Skeletal muscle tissue (tissue), 4 donors: ENCODE data around the gene NT5C1A. TPM values are rescaled to one million over a fixed set of nuclear protein-coding genes. Genes with fewer than 3 reads are reported as not detected.
A peak's percentile ranks its signal among the peaks of the same experiment; 100 is the strongest.

Source experiments
- H3K27ac ChIP-seq: one replicate; pipeline ENCODE4 v1.7.0; 2013; ENCODE audit warnings: mild to moderate bottlenecking, low read depth, low read length, inconsistent platforms
- H3K27me3 ChIP-seq, 3 donors: one replicate each; pipeline ENCODE4 v1.7.0; 2013; ENCODE audit warnings: low read length in 3 of 3; ENCODE audit not compliant: control insufficient read depth in 3 of 3, insufficient read depth in 3 of 3
- H3K36me3 ChIP-seq, 3 donors: one replicate each; pipeline ENCODE4 v1.7.0; 2013; ENCODE audit warnings: low read length in 3 of 3; ENCODE audit not compliant: control insufficient read depth in 3 of 3, insufficient read depth in 3 of 3
- H3K4me1 ChIP-seq, 3 donors: one replicate each; pipeline ENCODE4 v1.7.0; 2013; ENCODE audit warnings: low read length in 3 of 3, mild to moderate bottlenecking in 3 of 3; ENCODE audit not compliant: control insufficient read depth in 3 of 3, insufficient read depth in 3 of 3
- H3K4me3 ChIP-seq, 3 donors: one replicate each; pipeline ENCODE4 v1.7.0; 2013; ENCODE audit warnings: low read length in 3 of 3
- H3K9ac ChIP-seq, 3 donors: one replicate each; pipeline ENCODE4 v1.7.0; 2013; ENCODE audit warnings: low read length in 3 of 3, mild to moderate bottlenecking in 3 of 3, moderate library complexity in 2 of 3, low read depth in 1 of 3
- H3K9me3 ChIP-seq, 3 donors: one replicate each; pipeline ENCODE4 v1.7.0; 2013; ENCODE audit warnings: low read length in 3 of 3; ENCODE audit not compliant: control insufficient read depth in 3 of 3
- total RNA-seq: library from RNA; depleted of rRNA; stranded (reverse); fragments of >200 nt; gene quantifications from one replicate; pipeline ENCODE4 v1.2.3, GENCODE V29; 2014
- donor health status: Osteomylitis.

Gene NT5C1A
- total RNA-seq, 1 donor from 2014 or later, result 11.0 TPM

GRCh38 chr1:39701049-39701439 is 29.1 kb upstream of the NT5C1A start:
- Histone ChIP-seq H3K9ac (no peak overlapping the region), H3K4me1 (no peaks in the 10 kb centered on the region), H3K9me3 (no peaks in the 10 kb centered on the region), H3K27ac (no peak overlapping the region), H3K4me3 (no peak overlapping the region), H3K36me3 (no peaks in the 10 kb centered on the region), H3K27me3 (no peaks in the 10 kb centered on the region)

- Histone ChIP-seq H3K4me3 (no peak overlapping the region), H3K36me3 (no peaks in the 10 kb centered on the region), H3K27ac (no peak overlapping the region), H3K4me1 (peaks cover 3% of the 10 kb centered on the region in 3 donors), H3K27me3 (no peaks in the 10 kb centered on the region), H3K9ac (no peak overlapping the region), H3K9me3 (no peaks in the 10 kb centered on the region)
These were observed 28.4 kb upstream of the NT5C1A start for GRCh38 chr1:39700348-39700747.

GRCh38 chr1:39699419-39699818 is 27.5 kb upstream of the NT5C1A start:
- Histone ChIP-seq H3K4me3 (no peak overlapping the region), H3K27me3 (no peaks in the 10 kb centered on the region), H3K36me3 (no peaks in the 10 kb centered on the region), H3K27ac (no peak overlapping the region), H3K4me1 (peaks cover 10 to 12% (median 11%) of the 10 kb centered on the region in 3 donors), H3K9ac (no peak overlapping the region), H3K9me3 (no peaks in the 10 kb centered on the region)

GRCh38 chr1:39698568-39698967 is 26.7 kb upstream of the NT5C1A start:
- no peak overlapping the region for H3K9ac ChIP-seq
- H3K4me3 ChIP-seq, result no peak overlapping the region
- peaks cover 14 to 18% (median 17%) of the 10 kb centered on the region in 3 donors for H3K4me1 ChIP-seq
- H3K9me3 ChIP-seq, result no peaks in the 10 kb centered on the region
- peaks cover 0 to under 1% (median 0%) of the 10 kb centered on the region in 3 donors for H3K27me3 ChIP-seq
- H3K27ac ChIP-seq, result no peak overlapping the region
- H3K36me3 ChIP-seq, result no peaks in the 10 kb centered on the region

GRCh38 chr1:39696448-39696847 is 24.5 kb upstream of the NT5C1A start:
- no peaks in the 10 kb centered on the region for H3K9me3 ChIP-seq
- peaks cover 26 to 31% (median 29%) of the 10 kb centered on the region in 3 donors for H3K4me1 ChIP-seq
- H3K36me3 ChIP-seq, result no peaks in the 10 kb centered on the region
- no peak overlapping the region for H3K9ac ChIP-seq
- no peak overlapping the region for H3K27ac ChIP-seq
- peaks cover 7 to 13% (median 9%) of the 10 kb centered on the region in 3 donors for H3K27me3 ChIP-seq
- H3K4me3 ChIP-seq, result no peak overlapping the region

GRCh38 chr1:39695016-39695415 is 23.1 kb upstream of the NT5C1A start:
- peaks cover 34 to 38% (median 37%) of the 10 kb centered on the region in 3 donors for H3K4me1 ChIP-seq
- H3K9ac ChIP-seq, result no peak overlapping the region
- H3K27ac ChIP-seq, result peak overlapping the region; percentile 67
- H3K27me3 ChIP-seq, result peaks cover 13 to 22% (median 17%) of the 10 kb centered on the region in 3 donors
- no peak overlapping the region for H3K4me3 ChIP-seq
- no peaks in the 10 kb centered on the region for H3K36me3 ChIP-seq
- no peaks in the 10 kb centered on the region for H3K9me3 ChIP-seq

GRCh38 chr1:39694026-39694425 is 22.1 kb upstream of the NT5C1A start:
- Histone ChIP-seq H3K27me3 (peaks cover 17 to 25% (median 17%) of the 10 kb centered on the region in 3 donors), H3K4me3 (no peak overlapping the region), H3K9ac (no peak overlapping the region), H3K36me3 (no peaks in the 10 kb centered on the region), H3K9me3 (no peaks in the 10 kb centered on the region), H3K4me1 (peaks cover 34 to 38% (median 37%) of the 10 kb centered on the region in 3 donors), H3K27ac (peak overlapping the region; percentile 67)

- Histone ChIP-seq H3K4me1 (peaks cover 34 to 38% (median 37%) of the 10 kb centered on the region in 3 donors), H3K9me3 (no peaks in the 10 kb centered on the region), H3K9ac (peak overlapping the region in 2 of 3 donors; percentile 32 to 33), H3K27ac (no peak overlapping the region), H3K36me3 (no peaks in the 10 kb centered on the region), H3K27me3 (peaks cover 19 to 32% (median 24%) of the 10 kb centered on the region in 3 donors), H3K4me3 (peak overlapping the region in 2 of 3 donors; percentile 58 to 70)
These were observed 20.5 kb upstream of the NT5C1A start for GRCh38 chr1:39692152-39693074.

- Histone ChIP-seq H3K4me1 (peaks cover 34 to 38% (median 37%) of the 10 kb centered on the region in 3 donors), H3K27me3 (peaks cover 19 to 32% (median 24%) of the 10 kb centered on the region in 3 donors), H3K4me3 (peak within 1 kb of the TSS; percentile 43 to 70 (median 58)), H3K9me3 (no peaks in the 10 kb centered on the region), H3K9ac (peak within 1 kb of the TSS in 2 of 3 donors; percentile 32 to 33), H3K36me3 (no peaks in the 10 kb centered on the region), H3K27ac (no peak within 1 kb of the TSS)
These were observed 19.7 kb upstream of the NT5C1A start, which contains the start of gene HPCAL4 for GRCh38 chr1:39691383-39692151. TSS of gene HPCAL4 (minus strand) at chr1:39691433. CDS start at chr1:39684603, 6,830 bp downstream.
